Suprapubic skin (tissue), 4 donors: ENCODE measurements around the gene CERS4.

Experiments used
- CTCF ChIP-seq, 2 donors: fragments of 200-600 bp in 1 of 2; fragments of 450-650 bp in 1 of 2; sonication (generic) in 1 of 2; IDR thresholded peaks; one replicate each; pipeline ENCODE4 v1.5.1; 2016 to 2019; ENCODE audit warnings: antibody characterized with exemption in 2 of 2, mild to moderate bottlenecking in 1 of 2, moderate library complexity in 1 of 2
- EP300 ChIP-seq: sonication (generic); formaldehyde crosslinking; IDR thresholded peaks from one replicate; pipeline ENCODE4 v1.6.1; 2017; ENCODE audit warnings: antibody characterized with exemption
- POLR2A ChIP-seq, 2 donors: fragments of 450-650 bp; IDR thresholded peaks; one replicate each; pipeline ENCODE4 v1.6.1; 2017; ENCODE audit warnings: antibody characterized with exemption in 2 of 2, mild to moderate bottlenecking in 2 of 2, moderate library complexity in 2 of 2
- POLR2AphosphoS5 ChIP-seq, 3 donors: sonication (generic); formaldehyde crosslinking; IDR thresholded peaks; one replicate each; pipeline ENCODE4 v1.6.1; 2017; ENCODE audit warnings: antibody characterized with exemption in 3 of 3

DNA sequence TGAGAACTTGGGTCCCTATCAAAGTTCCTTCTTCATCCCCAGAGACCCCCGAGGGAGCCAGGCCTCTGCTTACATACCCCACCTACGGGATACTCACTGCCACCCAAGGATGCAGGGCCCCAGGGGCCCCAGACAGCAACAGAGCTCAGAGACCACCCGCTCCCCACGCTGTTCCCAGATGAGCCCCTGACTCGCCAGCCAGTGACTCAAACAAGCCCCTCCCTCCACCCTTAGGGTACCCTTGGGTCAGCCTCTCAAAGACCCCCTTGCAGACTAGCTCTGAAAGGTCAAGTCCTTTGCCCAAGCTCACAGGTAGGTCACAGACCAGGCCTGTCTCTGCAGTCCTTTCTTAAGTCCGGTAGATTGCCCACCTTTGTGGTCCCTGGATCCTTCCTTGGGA, 53.3 kb downstream of the CERS4 start:
- no peak for TF ChIP-seq CTCF (IDR thresholded peaks at IDR 0.05)
- no peak for TF ChIP-seq POLR2A (IDR thresholded peaks at IDR 0.05)
- no peak for TF ChIP-seq EP300
- TF ChIP-seq POLR2AphosphoS5 (IDR thresholded peaks at IDR 0.05) = no peak
